HepG2 (cell line): ENCODE measurements around the gene LASP1. TPM values are rescaled to one million over a fixed set of nuclear protein-coding genes. Genes with fewer than 3 reads are reported as not detected.
A peak's percentile ranks its signal among the peaks of the same experiment; 100 is the strongest.

Source experiments
- BORCS8-MEF2B ChIP-seq: sonication (generic); formaldehyde crosslinking; IDR thresholded peaks from 2 replicates; pipeline ENCODE4 v1.8.0; 2022; ENCODE audit warnings: mild to moderate bottlenecking, missing genetic modification reagents
- MZF1 ChIP-seq: sonication (generic); formaldehyde crosslinking; IDR thresholded peaks from 2 replicates; pipeline ENCODE4 v1.8.1; 2023; ENCODE audit warnings: mild to moderate bottlenecking, missing genetic modification reagents, borderline replicate concordance
- RFXANK ChIP-seq: IDR thresholded peaks from 2 replicates; pipeline ENCODE4 v1.6.1; 2016
- SOX5 ChIP-seq: IDR thresholded peaks from 2 replicates; pipeline ENCODE4 v1.6.1; 2016; ENCODE audit warnings: borderline replicate concordance
- TCF12 ChIP-seq, 2 experiments: fragments of 450-650 bp in 1 of 2; sonication (generic) in 1 of 2; formaldehyde crosslinking in 1 of 2; IDR thresholded peaks; 2 replicates each; pipeline versions ENCODE4 v1.6.1 to v1.8.0; 2017 to 2022; ENCODE audit warnings: antibody characterized with exemption in 1 of 2, mild to moderate bottlenecking in 1 of 2, missing genetic modification reagents in 1 of 2, moderate library complexity in 1 of 2
- TGIF2 ChIP-seq: IDR thresholded peaks from 2 replicates; pipeline ENCODE4 v1.6.1; 2016; ENCODE audit warnings: control low read depth, missing compliant biosample characterization
- TOPORS ChIP-seq: sonication (generic); formaldehyde crosslinking; IDR thresholded peaks from 2 replicates; pipeline ENCODE4 v1.8.0; 2023; ENCODE audit warnings: mild to moderate bottlenecking, missing genetic modification reagents
- ZNF253 ChIP-seq: sonication (generic); formaldehyde crosslinking; IDR thresholded peaks from 2 replicates; pipeline ENCODE4 v1.8.0; 2022; ENCODE audit warnings: mild to moderate bottlenecking, missing genetic modification reagents, borderline replicate concordance
- ZNF460 ChIP-seq: sonication (generic); formaldehyde crosslinking; IDR thresholded peaks from 2 replicates; pipeline ENCODE4 v1.5.1; 2020; ENCODE audit warnings: missing genetic modification reagents, mild to moderate bottlenecking, borderline replicate concordance
- ZNF614 ChIP-seq: IDR thresholded peaks from 2 replicates; pipeline ENCODE4 v1.6.1; 2018; ENCODE audit warnings: missing biosample characterization, missing genetic modification reagents, inconsistent platforms, borderline replicate concordance
- polyA plus RNA-seq, 8 experiments: library from polyadenylated mRNA; depleted of rRNA in 3 of 8; stranded (reverse) in 7 of 8; unstranded in 1 of 8; fragments of >200 nt; fragmentation: Illumina TruSeq in 4 of 8; extraction: Trizol in 4 of 8; gene quantifications; 2 replicates each; pipeline versions ENCODE4 v1.2.1 to v1.2.3, GENCODE V29; 2011 to 2016; ENCODE audit warnings: low read depth in 4 of 8, missing spikeins in 1 of 8, mixed read lengths in 1 of 8; ENCODE audit not compliant: insufficient read depth in 1 of 8
- total RNA-seq, 5 experiments: library from RNA; depleted of rRNA; stranded (reverse); fragments of >200 nt; fragmentation: Illumina TruSeq; extraction: Trizol; gene quantifications; 2 replicates each; pipeline ENCODE4 v1.2.3, GENCODE V29; 2016; ENCODE audit warnings: low read depth in 1 of 5
- TF ChIP-seq, protein P1 (sequence below): sonication (generic); formaldehyde crosslinking; IDR thresholded peaks from 2 replicates; pipeline ENCODE4 v1.9.0; 2021; ENCODE audit warnings: missing genetic modification reagents, mild to moderate bottlenecking, borderline replicate concordance
- TF ChIP-seq, protein P2 (sequence below): sonication (generic); formaldehyde crosslinking; IDR thresholded peaks from 2 replicates; pipeline ENCODE4 v1.8.0; 2022; ENCODE audit warnings: missing genetic modification reagents, mild to moderate bottlenecking, inconsistent platforms, borderline replicate concordance
- TF ChIP-seq, protein P3 (sequence below), 2 experiments: fragments of 450-650 bp in 1 of 2; sonication (generic) in 1 of 2; formaldehyde crosslinking in 1 of 2; IDR thresholded peaks; 2 replicates each; pipeline versions ENCODE4 v1.6.1 to v1.8.0; 2016 to 2022; ENCODE audit warnings: antibody characterized with exemption in 1 of 2, mild to moderate bottlenecking in 1 of 2, missing genetic modification reagents in 1 of 2
- TF ChIP-seq, protein P4 (sequence below): sonication (generic); formaldehyde crosslinking; IDR thresholded peaks from 2 replicates; pipeline ENCODE4 v1.5.0; 2020; ENCODE audit warnings: missing genetic modification reagents, mild to moderate bottlenecking, borderline replicate concordance

The LASP1 gene
- total and polyA plus RNA-seq, 2 of the 13 experiments (the other 11 are each of a cell fraction or from before 2014, with no cell fraction given), result 70.1 to 97.0 TPM

DNA sequence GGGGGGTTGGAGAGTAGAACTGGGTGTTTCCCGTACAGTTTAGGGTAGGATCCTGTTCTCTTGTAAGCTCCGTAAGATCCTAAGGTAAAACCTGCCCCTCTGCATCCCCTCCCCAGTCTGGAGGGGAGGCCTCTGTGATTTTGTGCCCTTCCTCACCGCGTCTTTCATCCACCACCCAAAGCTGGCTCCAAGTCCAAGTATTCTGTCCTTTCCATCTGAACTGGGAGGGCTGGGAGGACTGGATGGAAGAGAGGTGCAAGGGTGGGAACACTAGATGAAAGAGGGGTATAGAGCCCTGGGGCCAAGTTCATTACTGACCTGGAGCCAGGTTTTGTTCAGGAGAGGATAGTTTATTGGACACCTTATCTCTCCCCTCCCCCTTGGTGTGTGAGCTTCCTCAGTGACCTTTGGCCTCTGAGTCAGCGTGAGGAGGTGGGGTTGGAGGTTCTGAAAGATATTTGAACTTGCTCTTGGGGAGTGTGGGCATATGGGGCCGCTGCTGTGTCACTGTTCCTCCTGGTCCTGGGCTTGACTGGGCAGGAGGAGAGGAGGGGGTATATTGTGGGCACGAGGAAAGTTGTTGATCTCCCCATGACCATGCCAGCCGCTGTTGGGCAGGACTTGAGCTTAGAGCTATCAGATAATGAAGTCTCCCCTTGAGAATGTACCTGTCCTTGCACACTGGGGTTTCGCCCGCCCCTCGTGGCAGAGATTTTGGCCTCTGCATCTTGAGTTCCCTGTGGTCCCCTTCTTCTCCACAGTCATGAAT lies 1.6 kb downstream of the LASP1 start (continued):
- TF ChIP-seq RFXANK (peak; percentile 76; the same call in 1 of the 2 replicates), ZNF253 (no peak), ZNF460 (CRISPR knock-in tag) (no peak; the same call in 1 of the 2 replicates), TCF12 (IDR thresholded peaks at IDR 0.05) (no peak), TCF12 (CRISPR knock-in tag; IDR thresholded peaks at IDR 0.05) (no peak), TOPORS (CRISPR knock-in tag) (peak; percentile 90), SOX5 (CRISPR knock-in tag) (peak; percentile 81; the same call in 1 of the 2 replicates), MZF1 (CRISPR knock-in tag) (no peak), ZNF614 (CRISPR knock-in tag) (peak; percentile 95; the same call in 1 of the 2 replicates), TGIF2 (no peak; the same call in none of the 2 replicates), BORCS8-MEF2B (peak; percentile 65; the same call in 1 of the 2 replicates)
- TF ChIP-seq, protein P1, sequence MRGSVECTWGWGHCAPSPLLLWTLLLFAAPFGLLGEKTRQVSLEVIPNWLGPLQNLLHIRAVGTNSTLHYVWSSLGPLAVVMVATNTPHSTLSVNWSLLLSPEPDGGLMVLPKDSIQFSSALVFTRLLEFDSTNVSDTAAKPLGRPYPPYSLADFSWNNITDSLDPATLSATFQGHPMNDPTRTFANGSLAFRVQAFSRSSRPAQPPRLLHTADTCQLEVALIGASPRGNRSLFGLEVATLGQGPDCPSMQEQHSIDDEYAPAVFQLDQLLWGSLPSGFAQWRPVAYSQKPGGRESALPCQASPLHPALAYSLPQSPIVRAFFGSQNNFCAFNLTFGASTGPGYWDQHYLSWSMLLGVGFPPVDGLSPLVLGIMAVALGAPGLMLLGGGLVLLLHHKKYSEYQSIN (CRISPR knock-in tag), result no peak
- TF ChIP-seq, protein P2, sequence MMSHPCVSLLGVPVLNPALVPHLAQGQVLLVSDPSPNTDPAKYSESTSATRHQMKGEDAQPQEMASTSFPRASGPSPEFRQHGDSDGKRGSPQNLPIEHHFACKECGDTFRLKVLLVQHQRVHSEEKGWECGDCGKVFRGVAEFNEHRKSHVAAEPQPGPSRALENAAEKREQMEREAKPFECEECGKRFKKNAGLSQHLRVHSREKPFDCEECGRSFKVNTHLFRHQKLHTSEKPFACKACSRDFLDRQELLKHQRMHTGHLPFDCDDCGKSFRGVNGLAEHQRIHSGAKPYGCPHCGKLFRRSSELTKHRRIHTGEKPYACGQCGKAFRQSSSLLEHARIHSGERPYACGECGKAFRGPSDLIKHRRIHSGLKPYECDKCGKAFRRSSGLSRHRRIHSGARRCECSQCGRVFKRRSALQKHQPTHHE (CRISPR knock-in tag), result peak; percentile 88; the same call in 1 of the 2 replicates
- TF ChIP-seq, protein P3, sequence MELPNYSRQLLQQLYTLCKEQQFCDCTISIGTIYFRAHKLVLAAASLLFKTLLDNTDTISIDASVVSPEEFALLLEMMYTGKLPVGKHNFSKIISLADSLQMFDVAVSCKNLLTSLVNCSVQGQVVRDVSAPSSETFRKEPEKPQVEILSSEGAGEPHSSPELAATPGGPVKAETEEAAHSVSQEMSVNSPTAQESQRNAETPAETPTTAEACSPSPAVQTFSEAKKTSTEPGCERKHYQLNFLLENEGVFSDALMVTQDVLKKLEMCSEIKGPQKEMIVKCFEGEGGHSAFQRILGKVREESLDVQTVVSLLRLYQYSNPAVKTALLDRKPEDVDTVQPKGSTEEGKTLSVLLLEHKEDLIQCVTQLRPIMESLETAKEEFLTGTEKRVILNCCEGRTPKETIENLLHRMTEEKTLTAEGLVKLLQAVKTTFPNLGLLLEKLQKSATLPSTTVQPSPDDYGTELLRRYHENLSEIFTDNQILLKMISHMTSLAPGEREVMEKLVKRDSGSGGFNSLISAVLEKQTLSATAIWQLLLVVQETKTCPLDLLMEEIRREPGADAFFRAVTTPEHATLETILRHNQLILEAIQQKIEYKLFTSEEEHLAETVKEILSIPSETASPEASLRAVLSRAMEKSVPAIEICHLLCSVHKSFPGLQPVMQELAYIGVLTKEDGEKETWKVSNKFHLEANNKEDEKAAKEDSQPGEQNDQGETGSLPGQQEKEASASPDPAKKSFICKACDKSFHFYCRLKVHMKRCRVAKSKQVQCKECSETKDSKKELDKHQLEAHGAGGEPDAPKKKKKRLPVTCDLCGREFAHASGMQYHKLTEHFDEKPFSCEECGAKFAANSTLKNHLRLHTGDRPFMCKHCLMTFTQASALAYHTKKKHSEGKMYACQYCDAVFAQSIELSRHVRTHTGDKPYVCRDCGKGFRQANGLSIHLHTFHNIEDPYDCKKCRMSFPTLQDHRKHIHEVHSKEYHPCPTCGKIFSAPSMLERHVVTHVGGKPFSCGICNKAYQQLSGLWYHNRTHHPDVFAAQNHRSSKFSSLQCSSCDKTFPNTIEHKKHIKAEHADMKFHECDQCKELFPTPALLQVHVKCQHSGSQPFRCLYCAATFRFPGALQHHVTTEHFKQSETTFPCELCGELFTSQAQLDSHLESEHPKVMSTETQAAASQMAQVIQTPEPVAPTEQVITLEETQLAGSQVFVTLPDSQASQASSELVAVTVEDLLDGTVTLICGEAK (IDR thresholded peaks at IDR 0.05), result no peak
- TF ChIP-seq, protein P3 (CRISPR knock-in tag; IDR thresholded peaks at IDR 0.05), result peak; percentile 9; the same call in 1 of the 2 replicates
- TF ChIP-seq, protein P4, sequence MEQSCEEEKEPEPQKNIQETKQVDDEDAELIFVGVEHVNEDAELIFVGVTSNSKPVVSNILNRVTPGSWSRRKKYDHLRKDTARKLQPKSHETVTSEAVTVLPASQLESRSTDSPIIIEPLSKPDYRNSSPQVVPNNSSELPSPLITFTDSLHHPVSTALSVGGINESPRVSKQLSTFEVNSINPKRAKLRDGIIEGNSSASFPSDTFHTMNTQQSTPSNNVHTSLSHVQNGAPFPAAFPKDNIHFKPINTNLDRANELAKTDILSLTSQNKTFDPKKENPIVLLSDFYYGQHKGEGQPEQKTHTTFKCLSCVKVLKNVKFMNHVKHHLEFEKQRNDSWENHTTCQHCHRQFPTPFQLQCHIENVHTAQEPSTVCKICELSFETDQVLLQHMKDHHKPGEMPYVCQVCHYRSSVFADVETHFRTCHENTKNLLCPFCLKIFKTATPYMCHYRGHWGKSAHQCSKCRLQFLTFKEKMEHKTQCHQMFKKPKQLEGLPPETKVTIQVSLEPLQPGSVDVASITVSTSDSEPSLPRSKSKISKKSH (CRISPR knock-in tag), result no peak
